DND-41 (cell line): ENCODE data around the gene KBTBD7.

ENCODE experiments used
- EZH2 ChIP-seq: IDR thresholded peaks from 3 replicates; pipeline ENCODE4 v1.6.1; 2012; ENCODE audit warnings: borderline replicate concordance, low read depth, mild to moderate bottlenecking, moderate library complexity, low read length, inconsistent platforms; ENCODE audit not compliant: severe bottlenecking
- TF ChIP-seq, protein P1 (sequence below): IDR thresholded peaks from 2 replicates; pipeline ENCODE4 v1.5.1; 2012; ENCODE audit warnings: borderline replicate concordance, low read length, moderate library complexity, mild to moderate bottlenecking; ENCODE audit not compliant: poor library complexity, severe bottlenecking; ENCODE audit errors: extremely low read depth

DNA sequence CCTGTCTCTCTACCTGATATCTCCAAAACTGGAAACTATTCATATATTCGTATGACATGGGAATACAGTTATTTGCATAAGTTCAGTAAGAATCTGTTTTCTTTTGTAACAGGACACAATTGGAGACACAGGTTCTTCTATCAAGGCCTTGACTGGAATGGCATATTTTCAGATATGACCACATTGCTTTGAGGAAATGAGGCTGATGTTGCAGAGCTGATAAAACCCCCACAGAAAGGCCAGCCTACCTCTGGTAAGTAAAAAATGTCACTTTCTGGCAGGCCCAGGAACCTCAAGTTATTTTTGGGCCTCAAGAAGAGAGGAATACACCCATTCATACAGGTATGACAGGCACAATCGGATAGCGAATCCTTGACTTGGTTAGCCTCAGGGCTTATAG, 32.2 kb downstream of the KBTBD7 start:
- TF ChIP-seq, protein P1, sequence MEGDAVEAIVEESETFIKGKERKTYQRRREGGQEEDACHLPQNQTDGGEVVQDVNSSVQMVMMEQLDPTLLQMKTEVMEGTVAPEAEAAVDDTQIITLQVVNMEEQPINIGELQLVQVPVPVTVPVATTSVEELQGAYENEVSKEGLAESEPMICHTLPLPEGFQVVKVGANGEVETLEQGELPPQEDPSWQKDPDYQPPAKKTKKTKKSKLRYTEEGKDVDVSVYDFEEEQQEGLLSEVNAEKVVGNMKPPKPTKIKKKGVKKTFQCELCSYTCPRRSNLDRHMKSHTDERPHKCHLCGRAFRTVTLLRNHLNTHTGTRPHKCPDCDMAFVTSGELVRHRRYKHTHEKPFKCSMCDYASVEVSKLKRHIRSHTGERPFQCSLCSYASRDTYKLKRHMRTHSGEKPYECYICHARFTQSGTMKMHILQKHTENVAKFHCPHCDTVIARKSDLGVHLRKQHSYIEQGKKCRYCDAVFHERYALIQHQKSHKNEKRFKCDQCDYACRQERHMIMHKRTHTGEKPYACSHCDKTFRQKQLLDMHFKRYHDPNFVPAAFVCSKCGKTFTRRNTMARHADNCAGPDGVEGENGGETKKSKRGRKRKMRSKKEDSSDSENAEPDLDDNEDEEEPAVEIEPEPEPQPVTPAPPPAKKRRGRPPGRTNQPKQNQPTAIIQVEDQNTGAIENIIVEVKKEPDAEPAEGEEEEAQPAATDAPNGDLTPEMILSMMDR = no peak
- no peak for TF ChIP-seq EZH2
